Pancreas (tissue), 8 donors: ENCODE results near the gene KIAA0513. TPM values are rescaled to one million over a fixed set of nuclear protein-coding genes. Genes with fewer than 3 reads are reported as not detected.

Source experiments
- polyA plus RNA-seq, 2 donors: library from polyadenylated mRNA; stranded (reverse); fragments of 200-250 nt; gene quantifications; one replicate each; pipeline ENCODE4 v1.2.3, GENCODE V29; 2013
- total RNA-seq, 6 donors: library from RNA; stranded (reverse); fragmentation: NEBNext Ultra II Directional in 4 of 6; extraction: Animal tissue kit (Norgen Biotek cat#: 25700) in 4 of 6; gene quantifications; one replicate each; pipeline versions ENCODE4 v1.2.1 to v1.2.4, GENCODE V29; 2021 to 2023
- donor health status: healthy with polysubstance abuse.
- donor health status: DM: no; HTN: no; CAD: no; lungs with moderate emphysema.
- donor health status: DM: no; HTN: no; CAD: no.
- donor health status: Bipolar disorder and iron deficiency.
- donor health status: DM: yes; HTN: yes; CAD: no.
- donor health status: DM: no; HTN: no; CAD: no.
- donor health status: DM: no; HTN: no; CAD: no.
- donor health status: DM: yes; HTN: yes; CAD: no.

KIAA0513 gene
- total and polyA plus RNA-seq, 8 donors, result 3.5 to 22.1 (median 16.2) TPM

Other genes starting within 250 kb of the KIAA0513 start
- 10 to 100 TPM in 4 of 6 donors, 1 to 10 TPM in 2; 4.1 to 40.2 (median 18.2) TPM for gene CRISPLD2, start 207.8 kb upstream of the KIAA0513 start, total RNA-seq
- gene CRISPLD2, start 207.8 kb upstream of the KIAA0513 start, polyA plus RNA-seq, result 10 to 100 TPM in 1 of 2 donors, 1 to 10 TPM in 1; 6.7 to 11.5 TPM
- gene ZDHHC7, start 16.3 kb upstream of the KIAA0513 start, total RNA-seq, result 10 to 100 TPM; 10.7 to 28.8 (median 15.6) TPM
- gene ZDHHC7, start 16.3 kb upstream of the KIAA0513 start, polyA plus RNA-seq, result 10 to 100 TPM; 17.8 to 22.7 TPM
- not detected for gene CIBAR2, start 84.7 kb downstream of the KIAA0513 start, total RNA-seq
- under 1 TPM in 1 of 2 donors, not detected in 1; 0.05 TPM for gene CIBAR2, start 84.7 kb downstream of the KIAA0513 start, polyA plus RNA-seq